HepG2 (cell line): Measurements from ENCODE around the gene TUBA1C.

ENCODE experiments used
- CHD4 ChIP-seq: fragments of 200-600 bp; sonication (generic); IDR thresholded peaks from 2 replicates; pipeline ENCODE4 v1.7.0; 2017; ENCODE audit warnings: mild to moderate bottlenecking, low read length, borderline replicate concordance
- ETV6 ChIP-seq: sonication (generic); formaldehyde crosslinking; conservative IDR thresholded peaks from 2 replicates; pipeline ENCODE4 v1.4.0; 2020; ENCODE audit warnings: missing genetic modification reagents
- JUND ChIP-seq: sonication (generic); formaldehyde crosslinking; IDR thresholded peaks from 2 replicates; pipeline ENCODE4 v1.8.0; 2022; ENCODE audit warnings: mild to moderate bottlenecking, missing genetic modification reagents
- MTF1 ChIP-seq: sonication (generic); formaldehyde crosslinking; IDR thresholded peaks from 2 replicates; pipeline ENCODE4 v1.5.0; 2020; ENCODE audit warnings: missing genetic modification reagents
- MXI1 ChIP-seq: IDR thresholded peaks from 3 replicates; pipeline ENCODE4 v1.6.1; 2012; ENCODE audit warnings: low read depth, low read length, inconsistent platforms, borderline replicate concordance
- NFYB ChIP-seq: sonication (generic); formaldehyde crosslinking; IDR thresholded peaks from 2 replicates; pipeline ENCODE4 v1.4.0; 2020; ENCODE audit warnings: missing genetic modification reagents
- POLR2AphosphoS5 ChIP-seq: IDR thresholded peaks from 2 replicates; pipeline ENCODE4 v1.6.1; 2012; ENCODE audit warnings: low read depth, low read length
- ZFP36 ChIP-seq: fragments of 150-350 bp; IDR thresholded peaks from 2 replicates; pipeline ENCODE4 v1.6.1; 2018; ENCODE audit warnings: borderline replicate concordance, low read length, low read depth; ENCODE audit not compliant: partially characterized antibody
- TF ChIP-seq, protein P1 (sequence below): sonication (generic); formaldehyde crosslinking; IDR thresholded peaks from 2 replicates; pipeline ENCODE4 v1.4.0; 2020; ENCODE audit warnings: low read depth, mild to moderate bottlenecking, missing genetic modification reagents
- TF ChIP-seq, protein P2 (sequence below): sonication (generic); formaldehyde crosslinking; IDR thresholded peaks from 2 replicates; pipeline ENCODE4 v1.5.0; 2020; ENCODE audit warnings: missing genetic modification reagents
- TF ChIP-seq, protein P3 (sequence below): sonication (generic); formaldehyde crosslinking; IDR thresholded peaks from 2 replicates; pipeline ENCODE4 v1.5.1; 2020; ENCODE audit warnings: missing genetic modification reagents, mild to moderate bottlenecking, borderline replicate concordance

DNA sequence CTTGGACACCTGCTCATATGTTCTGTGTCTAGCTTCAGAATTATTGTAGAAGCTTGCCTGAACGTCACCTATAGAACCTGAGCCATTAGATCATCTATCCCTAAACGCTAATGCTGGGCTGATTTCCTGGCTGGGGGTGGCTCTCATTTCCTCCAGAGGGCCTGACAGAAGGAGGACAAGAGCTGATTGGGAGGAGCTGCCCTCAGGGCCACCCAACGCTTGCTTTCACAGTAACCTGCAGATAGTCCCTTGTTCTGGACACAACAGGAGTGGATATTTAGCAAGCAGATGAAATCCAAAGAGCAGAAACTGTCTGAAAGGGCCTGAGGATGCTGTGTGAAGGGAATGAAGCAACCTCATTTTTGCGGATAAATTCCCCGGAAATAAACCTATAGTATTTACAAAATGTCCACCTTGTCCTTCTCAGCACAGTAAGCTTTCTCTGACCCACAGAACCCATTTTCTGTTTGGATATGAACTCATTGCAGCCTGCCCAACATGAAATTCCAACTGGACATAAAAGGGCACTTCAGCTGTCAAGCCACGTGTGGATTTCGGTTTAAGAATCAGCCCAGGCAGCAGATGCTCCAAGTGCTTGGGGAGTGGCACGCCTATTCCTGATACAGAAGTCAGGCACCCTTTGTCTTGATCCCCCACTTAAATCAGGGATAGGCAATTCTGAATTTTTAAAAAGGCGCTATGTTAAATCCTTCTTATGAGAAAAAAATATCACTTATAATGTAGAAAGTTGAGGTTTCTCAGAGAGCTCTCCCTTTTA is 32.8 kb upstream of the TUBA1C start:
- TF ChIP-seq MTF1 (CRISPR knock-in tag), result no peak
- TF ChIP-seq MXI1, result no peak
- no peak for TF ChIP-seq NFYB (CRISPR knock-in tag)
- no peak for TF ChIP-seq ETV6 (CRISPR knock-in tag)
- TF ChIP-seq, protein P1, sequence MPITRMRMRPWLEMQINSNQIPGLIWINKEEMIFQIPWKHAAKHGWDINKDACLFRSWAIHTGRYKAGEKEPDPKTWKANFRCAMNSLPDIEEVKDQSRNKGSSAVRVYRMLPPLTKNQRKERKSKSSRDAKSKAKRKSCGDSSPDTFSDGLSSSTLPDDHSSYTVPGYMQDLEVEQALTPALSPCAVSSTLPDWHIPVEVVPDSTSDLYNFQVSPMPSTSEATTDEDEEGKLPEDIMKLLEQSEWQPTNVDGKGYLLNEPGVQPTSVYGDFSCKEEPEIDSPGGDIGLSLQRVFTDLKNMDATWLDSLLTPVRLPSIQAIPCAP (CRISPR knock-in tag), result no peak
- no peak for TF ChIP-seq CHD4
- TF ChIP-seq ZFP36, result no peak
- TF ChIP-seq, protein P2, sequence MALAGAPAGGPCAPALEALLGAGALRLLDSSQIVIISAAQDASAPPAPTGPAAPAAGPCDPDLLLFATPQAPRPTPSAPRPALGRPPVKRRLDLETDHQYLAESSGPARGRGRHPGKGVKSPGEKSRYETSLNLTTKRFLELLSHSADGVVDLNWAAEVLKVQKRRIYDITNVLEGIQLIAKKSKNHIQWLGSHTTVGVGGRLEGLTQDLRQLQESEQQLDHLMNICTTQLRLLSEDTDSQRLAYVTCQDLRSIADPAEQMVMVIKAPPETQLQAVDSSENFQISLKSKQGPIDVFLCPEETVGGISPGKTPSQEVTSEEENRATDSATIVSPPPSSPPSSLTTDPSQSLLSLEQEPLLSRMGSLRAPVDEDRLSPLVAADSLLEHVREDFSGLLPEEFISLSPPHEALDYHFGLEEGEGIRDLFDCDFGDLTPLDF (CRISPR knock-in tag), result no peak
- TF ChIP-seq JUND (CRISPR knock-in tag), result no peak
- no peak for TF ChIP-seq POLR2AphosphoS5
- TF ChIP-seq, protein P3, sequence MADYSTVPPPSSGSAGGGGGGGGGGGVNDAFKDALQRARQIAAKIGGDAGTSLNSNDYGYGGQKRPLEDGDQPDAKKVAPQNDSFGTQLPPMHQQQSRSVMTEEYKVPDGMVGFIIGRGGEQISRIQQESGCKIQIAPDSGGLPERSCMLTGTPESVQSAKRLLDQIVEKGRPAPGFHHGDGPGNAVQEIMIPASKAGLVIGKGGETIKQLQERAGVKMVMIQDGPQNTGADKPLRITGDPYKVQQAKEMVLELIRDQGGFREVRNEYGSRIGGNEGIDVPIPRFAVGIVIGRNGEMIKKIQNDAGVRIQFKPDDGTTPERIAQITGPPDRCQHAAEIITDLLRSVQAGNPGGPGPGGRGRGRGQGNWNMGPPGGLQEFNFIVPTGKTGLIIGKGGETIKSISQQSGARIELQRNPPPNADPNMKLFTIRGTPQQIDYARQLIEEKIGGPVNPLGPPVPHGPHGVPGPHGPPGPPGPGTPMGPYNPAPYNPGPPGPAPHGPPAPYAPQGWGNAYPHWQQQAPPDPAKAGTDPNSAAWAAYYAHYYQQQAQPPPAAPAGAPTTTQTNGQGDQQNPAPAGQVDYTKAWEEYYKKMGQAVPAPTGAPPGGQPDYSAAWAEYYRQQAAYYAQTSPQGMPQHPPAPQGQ (CRISPR knock-in tag), result no peak
